Body of pancreas (tissue), 4 donors: Measurements from ENCODE around the gene GRM3. TPM values are rescaled to one million over a fixed set of nuclear protein-coding genes. Genes with fewer than 3 reads are reported as not detected.

Experiments used
- ATAC-seq: fragments of 150-250 bp; one replicate; pipeline ENCODE4 v1.9.1; 2016
- DNase-seq, 4 donors: peaks; one replicate each; pipeline ENCODE4 v3.0.0-alpha.2; 2019
- H3K27ac ChIP-seq, 4 donors: fragments of 200-600 bp; sonication (generic); 1 replicate in 3 of 4; 2 replicates in 1 of 4; pipeline versions ENCODE4 v1.5.1 to v1.6.1; 2016 to 2019; ENCODE audit warnings: mild to moderate bottlenecking in 1 of 4, mixed read lengths in 1 of 4, moderate library complexity in 1 of 4
- H3K27me3 ChIP-seq, 2 donors: fragments of 200-600 bp; sonication (generic); one replicate each; pipeline ENCODE4 v1.6.0; 2016; ENCODE audit warnings: mild to moderate bottlenecking in 1 of 2
- H3K36me3 ChIP-seq, 2 donors: fragments of 200-600 bp; sonication (generic); replicated peaks in 1 of 2; 2 replicates each; pipeline ENCODE4 v1.5.1; 2016; ENCODE audit warnings: low read depth in 2 of 2; ENCODE audit not compliant: insufficient read depth in 1 of 2
- H3K4me1 ChIP-seq: fragments of 200-600 bp; sonication (generic); one replicate; pipeline ENCODE4 v1.6.0; 2016
- H3K4me3 ChIP-seq, 2 donors: fragments of 200-600 bp; sonication (generic); 1 replicate in 1 of 2; 2 replicates in 1 of 2; pipeline ENCODE4 v1.5.1; 2016 to 2019
- H3K9me3 ChIP-seq, 3 donors: fragments of 200-600 bp; sonication (generic); 1 replicate in 2 of 3; 2 replicates in 1 of 3; pipeline ENCODE4 v1.5.1; 2016
- POLR2A ChIP-seq, 3 donors: fragments of 450-650 bp; IDR thresholded peaks; one replicate each; pipeline ENCODE4 v1.6.1; 2016; ENCODE audit warnings: antibody characterized with exemption in 3 of 3, mild to moderate bottlenecking in 2 of 3
- WGBS, 2 donors: methylation state at CpG; one replicate each; pipeline ENCODE4 v1.1.5; 2017; 5-methylcytosine and 5-hydroxymethylcytosine counted together
- intact Hi-C: fragments of 100-400 bp; cut with DNase I; formaldehyde crosslinking; loops from one replicate; pipeline ENCODE4 v1.15.1; 2023
- total RNA-seq, 2 donors: library from RNA; depleted of rRNA; stranded (reverse); fragments of >200 nt; gene quantifications; one replicate each; pipeline ENCODE4 v1.1.0, GENCODE V29; 2016
- TF ChIP-seq, protein P1 (sequence below), 7 experiments: fragments of 450-650 bp in 4 of 7; fragments of 200-600 bp in 3 of 7; sonication (generic) in 3 of 7; IDR thresholded peaks; one replicate each; pipeline ENCODE4 v1.5.1; 2016 to 2019; ENCODE audit warnings: antibody characterized with exemption in 7 of 7

The GRM3 gene
- total RNA-seq, 2 donors from 2014 or later: not detected

DNA sequence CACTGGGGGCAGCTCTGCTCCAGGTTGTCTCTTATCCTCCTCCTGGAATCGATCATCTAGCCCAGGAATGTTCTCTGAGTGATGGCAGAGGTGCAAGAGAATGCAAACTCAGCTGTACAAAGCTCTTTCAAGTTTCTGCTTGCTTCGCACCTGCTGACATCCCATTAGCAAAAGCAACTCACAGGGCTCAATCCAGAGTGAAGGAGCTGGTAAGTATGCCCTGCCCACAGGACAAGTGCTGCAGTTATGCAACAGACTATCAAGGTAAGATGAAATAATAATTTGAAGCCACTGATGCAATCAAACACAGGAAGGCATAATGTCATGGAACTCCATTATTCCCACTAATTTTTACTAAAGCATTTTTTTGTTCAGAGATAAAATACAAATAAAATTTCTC lies 122.2 kb downstream of the GRM3 start:
- H3K4me1 ChIP-seq: no peaks in the 10 kb centered on the region
- ATAC-seq (no peak), DNase-seq (no peak)
- no peaks in the 10 kb centered on the region for H3K9me3 ChIP-seq
- WGBS, 2 donors: 52 to 67% methylated on average over 2 of the region's 2 CpGs
- H3K36me3 ChIP-seq: no peaks in the 10 kb centered on the region
- TF ChIP-seq, protein P1, sequence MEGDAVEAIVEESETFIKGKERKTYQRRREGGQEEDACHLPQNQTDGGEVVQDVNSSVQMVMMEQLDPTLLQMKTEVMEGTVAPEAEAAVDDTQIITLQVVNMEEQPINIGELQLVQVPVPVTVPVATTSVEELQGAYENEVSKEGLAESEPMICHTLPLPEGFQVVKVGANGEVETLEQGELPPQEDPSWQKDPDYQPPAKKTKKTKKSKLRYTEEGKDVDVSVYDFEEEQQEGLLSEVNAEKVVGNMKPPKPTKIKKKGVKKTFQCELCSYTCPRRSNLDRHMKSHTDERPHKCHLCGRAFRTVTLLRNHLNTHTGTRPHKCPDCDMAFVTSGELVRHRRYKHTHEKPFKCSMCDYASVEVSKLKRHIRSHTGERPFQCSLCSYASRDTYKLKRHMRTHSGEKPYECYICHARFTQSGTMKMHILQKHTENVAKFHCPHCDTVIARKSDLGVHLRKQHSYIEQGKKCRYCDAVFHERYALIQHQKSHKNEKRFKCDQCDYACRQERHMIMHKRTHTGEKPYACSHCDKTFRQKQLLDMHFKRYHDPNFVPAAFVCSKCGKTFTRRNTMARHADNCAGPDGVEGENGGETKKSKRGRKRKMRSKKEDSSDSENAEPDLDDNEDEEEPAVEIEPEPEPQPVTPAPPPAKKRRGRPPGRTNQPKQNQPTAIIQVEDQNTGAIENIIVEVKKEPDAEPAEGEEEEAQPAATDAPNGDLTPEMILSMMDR (IDR thresholded peaks at IDR 0.05): no peak
- no peak for TF ChIP-seq POLR2A (IDR thresholded peaks at IDR 0.05)
- H3K4me3 ChIP-seq: no peak overlapping the region
- H3K27me3 ChIP-seq: no peaks in the 10 kb centered on the region
- no peak overlapping the region for H3K27ac ChIP-seq
- intact Hi-C loops: no loop called here

DNA sequence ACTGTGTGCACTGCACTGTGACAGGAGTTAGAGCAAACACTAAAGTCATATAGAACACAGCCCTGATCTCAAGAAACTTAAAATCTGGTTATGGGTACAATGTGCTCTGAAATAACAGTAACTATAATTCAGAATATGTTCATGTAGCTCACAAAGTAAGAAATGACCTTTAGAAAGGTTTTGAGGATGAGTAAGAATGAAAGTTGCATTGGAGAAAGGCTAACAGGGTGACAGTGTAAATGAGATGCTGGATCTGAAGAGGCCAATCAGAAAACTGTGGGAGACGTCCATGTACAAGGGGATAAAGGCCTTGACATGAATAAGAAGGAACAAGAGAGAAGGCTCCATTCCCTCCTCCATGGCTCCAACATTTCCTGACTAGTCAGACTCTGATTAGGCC lies 124.7 kb downstream of the GRM3 start:
- Histone ChIP-seq H3K36me3 (no peaks in the 10 kb centered on the region), H3K27me3 (no peaks in the 10 kb centered on the region), H3K4me1 (no peaks in the 10 kb centered on the region), H3K4me3 (no peak overlapping the region), H3K9me3 (no peaks in the 10 kb centered on the region), H3K27ac (no peak overlapping the region)
- WGBS, 2 donors: 56 to 88% methylated on average over 1 of the region's 1 CpG
- intact Hi-C loops: no loop called here
- TF ChIP-seq, protein P1 (IDR thresholded peaks at IDR 0.05): no peak
- TF ChIP-seq POLR2A (IDR thresholded peaks at IDR 0.05): no peak
- ATAC-seq (no peak), DNase-seq (no peak)

DNA sequence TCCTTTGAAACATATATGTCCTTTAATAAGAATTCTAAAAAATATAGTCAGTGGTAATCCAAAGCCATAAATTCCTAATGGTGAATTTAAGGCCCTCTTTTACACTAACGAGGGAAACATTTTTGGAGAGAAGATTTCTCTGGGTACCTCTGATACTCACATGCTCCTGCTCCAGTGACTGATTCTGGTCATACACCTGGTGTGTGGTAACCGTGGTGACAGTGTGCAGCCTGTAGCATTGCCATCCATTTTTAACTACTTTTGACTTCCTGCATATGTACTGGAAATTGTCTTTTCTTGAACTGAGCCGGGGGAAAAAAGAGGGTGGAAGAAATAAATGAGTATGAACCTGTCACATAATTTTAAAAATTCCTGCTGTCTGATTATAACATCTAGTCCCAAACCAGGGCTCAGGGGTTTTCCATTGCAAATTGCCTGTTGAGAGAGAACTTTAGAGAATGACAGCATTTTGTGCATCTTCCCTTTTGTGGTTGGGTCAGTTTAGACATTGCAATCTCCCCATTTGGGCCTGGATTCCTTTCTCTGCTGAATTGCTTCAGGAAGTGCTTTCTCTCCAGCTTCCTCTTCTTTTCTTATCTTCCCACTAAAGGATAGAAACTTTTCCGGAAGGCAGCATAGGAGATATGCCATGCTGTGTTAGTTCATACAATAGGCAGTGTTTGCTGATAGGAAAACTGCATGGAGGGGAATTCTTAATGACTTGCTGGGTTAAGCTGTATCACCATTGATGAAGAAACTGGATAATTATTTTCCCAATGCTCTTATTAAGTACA lies 125.5 kb downstream of the GRM3 start:
- H3K36me3 ChIP-seq: no peaks in the 10 kb centered on the region
- no peak for TF ChIP-seq POLR2A (IDR thresholded peaks at IDR 0.05)
- intact Hi-C loops: no loop called here
- no peak overlapping the region for H3K4me3 ChIP-seq
- H3K4me1 ChIP-seq: peaks cover 6% of the 10 kb centered on the region
- H3K27me3 ChIP-seq: no peaks in the 10 kb centered on the region
- ATAC-seq (no peak), DNase-seq (no peak)
- H3K27ac ChIP-seq: no peak overlapping the region
- 71 to 78% methylated on average over 4 of the region's 4 CpGs for WGBS, 2 donors
- no peaks in the 10 kb centered on the region for H3K9me3 ChIP-seq

DNA sequence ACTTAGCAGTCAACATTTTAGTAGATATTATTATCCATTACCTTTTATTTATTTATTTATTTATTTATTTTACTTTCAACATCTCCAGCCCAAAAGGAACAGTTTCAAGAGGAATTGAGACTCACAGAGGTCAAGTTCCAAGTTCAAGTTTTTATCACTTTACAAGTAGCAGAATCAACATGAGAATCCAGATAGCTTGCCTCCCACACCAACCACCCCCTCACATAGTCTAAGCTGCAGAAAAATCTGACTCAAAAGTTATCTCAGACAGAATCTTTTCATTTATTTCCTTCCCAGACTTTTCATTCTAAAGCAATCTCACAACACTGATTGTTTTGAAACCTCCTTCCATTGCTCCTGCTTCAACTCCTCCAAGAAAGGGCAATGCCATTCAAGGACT lies 129.6 kb downstream of the GRM3 start:
- ATAC-seq (no peak), DNase-seq (no peak)
- no peak overlapping the region for H3K4me3 ChIP-seq
- peaks cover 16% of the 10 kb centered on the region for H3K4me1 ChIP-seq
- intact Hi-C loops: no loop called here
- TF ChIP-seq, protein P1 (IDR thresholded peaks at IDR 0.05): no peak
- no peak for TF ChIP-seq POLR2A (IDR thresholded peaks at IDR 0.05)
- no peaks in the 10 kb centered on the region for H3K9me3 ChIP-seq
- no peak overlapping the region for H3K27ac ChIP-seq
- no peaks in the 10 kb centered on the region for H3K36me3 ChIP-seq
- H3K27me3 ChIP-seq: no peaks in the 10 kb centered on the region

DNA sequence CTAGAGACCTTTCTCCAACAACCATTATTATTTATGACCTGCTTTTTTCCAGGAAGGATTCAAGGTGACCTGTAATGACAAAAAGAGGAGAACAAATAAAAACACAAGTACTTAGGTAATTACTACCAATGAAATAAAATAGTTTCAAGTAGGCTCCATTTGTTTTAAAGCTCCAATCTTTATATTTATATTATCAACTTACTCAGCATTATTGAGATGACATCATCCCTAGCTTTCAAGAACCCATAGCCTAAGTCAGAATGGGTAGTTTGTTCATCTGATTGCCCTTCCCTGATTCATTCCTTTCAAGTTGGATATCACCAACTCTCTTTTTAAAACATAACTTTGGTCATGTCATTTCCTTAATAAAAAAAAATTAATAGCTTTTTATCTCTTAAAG lies 131.5 kb downstream of the GRM3 start:
- Histone ChIP-seq H3K27ac (no peak overlapping the region), H3K36me3 (no peaks in the 10 kb centered on the region), H3K4me3 (no peak overlapping the region), H3K27me3 (no peaks in the 10 kb centered on the region), H3K4me1 (peaks cover 16% of the 10 kb centered on the region), H3K9me3 (no peaks in the 10 kb centered on the region)
- intact Hi-C loops: no loop called here
- TF ChIP-seq, protein P1 (IDR thresholded peaks at IDR 0.05): no peak
- TF ChIP-seq POLR2A (IDR thresholded peaks at IDR 0.05): no peak
- ATAC-seq: no peak
- DNase-seq: no peak
